ENCODE data around the gene NAT16. TPM values are rescaled to one million over a fixed set of nuclear protein-coding genes. Genes with fewer than 3 reads are reported as not detected.

Gene NAT16
- under 1 TPM in 1 of 9 donors, not detected in 8; 0.14 TPM for total RNA-seq
- polyA plus RNA-seq: not detected
- long read RNA-seq, donor 1: 0 reads
- long read RNA-seq, donor 2: 0 reads
- long read RNA-seq, donor 3: 0 reads
- long read RNA-seq, donor 4: 0 reads
- long read RNA-seq, donor 5: 0 reads
- long read RNA-seq, donor 6: 0 reads
- long read RNA-seq, donor 7: 0 reads
- long read RNA-seq, donor 8: 0 reads
- long read RNA-seq, donor 9: 0 reads
- long read RNA-seq, donor 10: 0 reads

GRCh38 chr7:101180130-101180755 is at the start of gene NAT16:
Gene NAT16 (minus strand): TSS chr7:101180293. CDS start chr7:101174807, 5,486 bp downstream.
- TF ChIP-seq POLR2A (IDR thresholded peaks at IDR 0.05) (no peak), CTCF (IDR thresholded peaks at IDR 0.05) (no peak)
- 3 to 5% (median 4%) methylated on average over 14 to 56 of the region's 56 CpGs for WGBS, 4 donors
- no peak within 1 kb of the TSS for H3K4me3 ChIP-seq
- peaks cover 0 to 5% of the 10 kb centered on the region in 2 donors for H3K4me1 ChIP-seq (replicated peaks in 1 of 2)
- no peak within 1 kb of the TSS for H3K27ac ChIP-seq
- peaks cover 59% of the 10 kb centered on the region for H3K27me3 ChIP-seq
- DNase-seq: no peak
- intact Hi-C loops (cut with DNase I): loop anchor here in 1 of 2 donors (5.0 kb wide), 1 partner anchor 52 kb away; no protein-coding TSS in a partner anchor
- no peaks in the 10 kb centered on the region for H3K9me3 ChIP-seq (replicated peaks in 1 of 3)
- H3K36me3 ChIP-seq (replicated peaks in 1 of 2): no peaks in the 10 kb centered on the region

- Histone ChIP-seq H3K4me1 (replicated peaks in 1 of 2) (peaks cover 0 to 3% of the 10 kb centered on the region in 2 donors), H3K9me3 (replicated peaks in 1 of 3) (no peaks in the 10 kb centered on the region), H3K27me3 (no peaks in the 10 kb centered on the region), H3K36me3 (replicated peaks in 1 of 2) (peaks cover 0 to 44% of the 10 kb centered on the region in 2 donors), H3K27ac (peak overlapping the region in 1 of 5 donors; percentile 49), H3K4me3 (no peak overlapping the region)
- no peak for TF ChIP-seq POLR2A (IDR thresholded peaks at IDR 0.05)
- no peak for TF ChIP-seq CTCF (IDR thresholded peaks at IDR 0.05)
- peak in 1 of 7 donors; percentile 13 for DNase-seq
- 69 to 76% (median 70%) methylated on average over 9 of the region's 9 CpGs for WGBS, 4 donors
- intact Hi-C loops (cut with DNase I): no loop called here
These were observed 46.6 kb upstream of the NAT16 start for GRCh38 chr7:101226721-101227120.

GRCh38 chr7:101225650-101226049 is 45.6 kb upstream of the NAT16 start:
- Histone ChIP-seq H3K36me3 (replicated peaks in 1 of 2) (peaks cover 0 to 44% of the 10 kb centered on the region in 2 donors), H3K4me3 (no peak overlapping the region), H3K4me1 (replicated peaks in 1 of 2) (peaks cover 0 to 1% of the 10 kb centered on the region in 2 donors), H3K9me3 (replicated peaks in 1 of 3) (no peaks in the 10 kb centered on the region), H3K27ac (no peak overlapping the region), H3K27me3 (no peaks in the 10 kb centered on the region)
- no peak for DNase-seq
- TF ChIP-seq POLR2A (IDR thresholded peaks at IDR 0.05) (no peak), CTCF (IDR thresholded peaks at IDR 0.05) (no peak)
- intact Hi-C loops (cut with DNase I): no loop called here
- 94 to 98% (median 98%) methylated on average over 6 of the region's 6 CpGs for WGBS, 4 donors

- intact Hi-C loops (cut with DNase I): no loop called here
- H3K27me3 ChIP-seq: no peaks in the 10 kb centered on the region
- WGBS, 4 donors: 95 to 96% (median 96%) methylated on average over 9 to 15 of the region's 15 CpGs
- no peaks in the 10 kb centered on the region for H3K9me3 ChIP-seq (replicated peaks in 1 of 3)
- peaks cover 0 to 22% of the 10 kb centered on the region in 2 donors for H3K4me1 ChIP-seq (replicated peaks in 1 of 2)
- no peak overlapping the region for H3K4me3 ChIP-seq
- H3K27ac ChIP-seq: no peak overlapping the region
- no peak for TF ChIP-seq POLR2A (IDR thresholded peaks at IDR 0.05)
- TF ChIP-seq CTCF (IDR thresholded peaks at IDR 0.05): no peak
- peaks cover 0 to 43% of the 10 kb centered on the region in 2 donors for H3K36me3 ChIP-seq (replicated peaks in 1 of 2)
- no peak for DNase-seq
These were observed 43.4 kb upstream of the NAT16 start for GRCh38 chr7:101223528-101223927.
